IPS-20b (cell line): ENCODE measurements around the gene MRPL18.
"Not testable (repeated sequence)": the region's sequence is repeated elsewhere in the genome, so short reads cannot be mapped to it uniquely, and the experiment has no call there.

Experiments used
- H3K27ac ChIP-seq: one replicate; pipeline ENCODE4 v1.5.1; 2013; ENCODE audit warnings: low read length
- H3K27me3 ChIP-seq: 2 replicates; pipeline ENCODE4 v1.6.1; 2013; ENCODE audit warnings: mild to moderate bottlenecking, low read length, inconsistent platforms; ENCODE audit not compliant: insufficient read depth
- H3K36me3 ChIP-seq: 2 replicates; pipeline ENCODE4 v1.6.1; 2013; ENCODE audit warnings: low read depth, mild to moderate bottlenecking, inconsistent platforms, low read length, moderate library complexity; ENCODE audit not compliant: insufficient read depth
- H3K4me1 ChIP-seq: 2 replicates; pipeline ENCODE4 v1.6.1; 2013; ENCODE audit warnings: mild to moderate bottlenecking, control low read depth, inconsistent platforms, low read length, moderate library complexity; ENCODE audit not compliant: insufficient read depth
- H3K4me3 ChIP-seq: 2 replicates; pipeline ENCODE4 v1.5.1; 2013; ENCODE audit warnings: mild to moderate bottlenecking, low read length, inconsistent platforms
- H3K9ac ChIP-seq: 2 replicates; pipeline ENCODE4 v1.6.1; 2013; ENCODE audit warnings: low read depth, mild to moderate bottlenecking, inconsistent platforms, low read length, moderate library complexity
- H3K9me3 ChIP-seq: 2 replicates; pipeline ENCODE4 v1.6.1; 2013; ENCODE audit warnings: mild to moderate bottlenecking, low read depth, low read length, inconsistent platforms; ENCODE audit not compliant: insufficient read depth

MRPL18 gene

GRCh38 chr6:159790149-159790955 lies at the start of gene MRPL18:
TSS of gene MRPL18 (plus strand) at chr6:159790467. CDS start at chr6:159790588, 121 bp downstream.
- no peaks in the 10 kb centered on the region for H3K27me3 ChIP-seq
- H3K36me3 ChIP-seq: peaks cover 55% of the 10 kb centered on the region
- H3K27ac ChIP-seq: peak within 1 kb of the TSS; percentile 65
- no peaks in the 10 kb centered on the region for H3K9me3 ChIP-seq
- peak within 1 kb of the TSS; percentile 89 for H3K4me3 ChIP-seq
- H3K9ac ChIP-seq: peak within 1 kb of the TSS; percentile 96
- peaks cover 4% of the 10 kb centered on the region; the same call in 1 of the 2 replicates for H3K4me1 ChIP-seq

- no peak overlapping the region for H3K9ac ChIP-seq
- no peaks in the 10 kb centered on the region for H3K4me1 ChIP-seq
- no peaks in the 10 kb centered on the region for H3K9me3 ChIP-seq
- H3K36me3 ChIP-seq: peaks cover 100% of the 10 kb centered on the region
- no peak overlapping the region for H3K4me3 ChIP-seq
- no peak overlapping the region for H3K27ac ChIP-seq
- H3K27me3 ChIP-seq: no peaks in the 10 kb centered on the region
Observed at GRCh38 chr6:159742165-159742564, 48.1 kb upstream of the MRPL18 start.

- H3K27me3 ChIP-seq: no peaks in the 10 kb centered on the region
Observed at GRCh38 chr6:159745081-159745480, 45.2 kb upstream of the MRPL18 start.

GRCh38 chr6:159746759-159747158 lies 43.5 kb upstream of the MRPL18 start:
- H3K4me3 ChIP-seq: no peak overlapping the region
- H3K27ac ChIP-seq: no peak overlapping the region
- H3K36me3 ChIP-seq: peaks cover 100% of the 10 kb centered on the region
- no peaks in the 10 kb centered on the region for H3K4me1 ChIP-seq
- no peak overlapping the region for H3K9ac ChIP-seq
- no peaks in the 10 kb centered on the region for H3K27me3 ChIP-seq
- no peaks in the 10 kb centered on the region for H3K9me3 ChIP-seq

More at GRCh38 chr6:159745081-159745480, 45.2 kb upstream of the MRPL18 start:
- peaks cover 100% of the 10 kb centered on the region for H3K36me3 ChIP-seq
- H3K27ac ChIP-seq: no peak overlapping the region
- no peaks in the 10 kb centered on the region for H3K9me3 ChIP-seq
- no peak overlapping the region for H3K9ac ChIP-seq
- H3K4me3 ChIP-seq: no peak overlapping the region
- H3K4me1 ChIP-seq: no peaks in the 10 kb centered on the region

GRCh38 chr6:159748127-159748526 lies 42.1 kb upstream of the MRPL18 start:
- not testable (repeated sequence) for H3K9me3 ChIP-seq, H3K4me3 ChIP-seq
- H3K36me3 ChIP-seq: peaks cover 100% of the 10 kb centered on the region

GRCh38 chr6:159751448-159751847 lies 38.8 kb upstream of the MRPL18 start:
- no peaks in the 10 kb centered on the region for H3K4me1 ChIP-seq
- H3K9me3 ChIP-seq: no peaks in the 10 kb centered on the region
- H3K27me3 ChIP-seq: no peaks in the 10 kb centered on the region
- H3K9ac ChIP-seq: no peak overlapping the region
- no peak overlapping the region for H3K4me3 ChIP-seq
- H3K27ac ChIP-seq: no peak overlapping the region
- H3K36me3 ChIP-seq: peaks cover 100% of the 10 kb centered on the region

More at GRCh38 chr6:159748127-159748526, 42.1 kb upstream of the MRPL18 start:
- not testable (repeated sequence) for H3K27me3 ChIP-seq, H3K27ac ChIP-seq, H3K9ac ChIP-seq, H3K4me1 ChIP-seq

- Histone ChIP-seq H3K27ac (no peak overlapping the region), H3K4me1 (peaks cover 4% of the 10 kb centered on the region; the same call in 1 of the 2 replicates), H3K36me3 (peaks cover 100% of the 10 kb centered on the region), H3K4me3 (no peak overlapping the region), H3K27me3 (no peaks in the 10 kb centered on the region), H3K9ac (no peak overlapping the region), H3K9me3 (no peaks in the 10 kb centered on the region)
Observed at GRCh38 chr6:159753081-159753872, 37.0 kb upstream of the MRPL18 start.

- Histone ChIP-seq H3K4me1 (peaks cover 6% of the 10 kb centered on the region; the same call in 1 of the 2 replicates), H3K9ac (no peak overlapping the region), H3K27me3 (no peaks in the 10 kb centered on the region), H3K9me3 (no peaks in the 10 kb centered on the region), H3K4me3 (no peak overlapping the region), H3K27ac (no peak overlapping the region), H3K36me3 (peaks cover 97% of the 10 kb centered on the region)
Observed at GRCh38 chr6:159754401-159754800, 35.9 kb upstream of the MRPL18 start.

- H3K27me3 ChIP-seq: no peaks in the 10 kb centered on the region
- H3K9me3 ChIP-seq: no peaks in the 10 kb centered on the region
- no peak overlapping the region for H3K9ac ChIP-seq
- H3K36me3 ChIP-seq: peaks cover 93% of the 10 kb centered on the region
- no peak overlapping the region for H3K4me3 ChIP-seq
- peaks cover 14% of the 10 kb centered on the region for H3K4me1 ChIP-seq
- no peak overlapping the region for H3K27ac ChIP-seq
Observed at GRCh38 chr6:159754959-159755914, 35.0 kb upstream of the MRPL18 start.

GRCh38 chr6:159756508-159756907 lies 33.8 kb upstream of the MRPL18 start:
- H3K36me3 ChIP-seq: peaks cover 81% of the 10 kb centered on the region

More at GRCh38 chr6:159756508-159756907, 33.8 kb upstream of the MRPL18 start:
- no peaks in the 10 kb centered on the region for H3K27me3 ChIP-seq
- H3K9ac ChIP-seq: no peak overlapping the region
- H3K4me1 ChIP-seq: peaks cover 19% of the 10 kb centered on the region
- H3K4me3 ChIP-seq: no peak overlapping the region
- no peaks in the 10 kb centered on the region for H3K9me3 ChIP-seq
- H3K27ac ChIP-seq: no peak overlapping the region
